GM12801 (cell line): Measurements from ENCODE around the gene SWI5.

Experiments
- TF ChIP-seq, protein P1 (sequence below): IDR thresholded peaks from one replicate; pipeline ENCODE4 v1.5.1; 2011; ENCODE audit warnings: control low read depth; ENCODE audit not compliant: insufficient read length; ENCODE audit errors: extremely low read depth

Gene SWI5

DNA sequence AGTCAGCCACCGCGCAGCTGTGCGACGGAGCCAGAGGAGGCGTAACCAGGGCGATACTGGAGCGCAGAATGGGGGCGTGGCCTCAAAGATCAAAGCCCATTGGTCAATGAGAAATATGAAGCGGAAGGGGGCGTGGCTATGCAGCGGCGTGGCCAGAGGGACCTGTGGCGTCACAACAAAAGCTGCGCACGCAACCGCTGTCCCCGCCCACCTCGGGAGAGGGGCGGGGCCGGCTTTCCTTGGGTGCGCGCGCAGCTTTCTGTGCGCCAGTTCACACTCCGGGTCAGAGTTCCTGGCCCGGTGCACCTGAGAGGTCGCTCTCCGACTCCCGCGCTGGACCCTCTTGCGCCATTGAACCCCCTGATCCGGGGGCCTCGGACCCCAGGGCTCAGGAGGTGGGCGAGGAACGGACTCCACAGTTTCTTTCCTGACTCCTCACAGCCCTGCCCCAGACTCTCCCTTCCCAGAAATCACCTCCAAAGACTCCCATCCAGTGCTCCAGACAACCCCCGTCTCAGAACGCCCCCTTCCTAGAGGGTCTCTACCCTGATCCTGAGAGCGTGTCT is at the start of gene SWI5:
TSS of gene SWI5 (plus strand) at position 269 of the 566 bp plus-strand sequence.
- TF ChIP-seq, protein P1, sequence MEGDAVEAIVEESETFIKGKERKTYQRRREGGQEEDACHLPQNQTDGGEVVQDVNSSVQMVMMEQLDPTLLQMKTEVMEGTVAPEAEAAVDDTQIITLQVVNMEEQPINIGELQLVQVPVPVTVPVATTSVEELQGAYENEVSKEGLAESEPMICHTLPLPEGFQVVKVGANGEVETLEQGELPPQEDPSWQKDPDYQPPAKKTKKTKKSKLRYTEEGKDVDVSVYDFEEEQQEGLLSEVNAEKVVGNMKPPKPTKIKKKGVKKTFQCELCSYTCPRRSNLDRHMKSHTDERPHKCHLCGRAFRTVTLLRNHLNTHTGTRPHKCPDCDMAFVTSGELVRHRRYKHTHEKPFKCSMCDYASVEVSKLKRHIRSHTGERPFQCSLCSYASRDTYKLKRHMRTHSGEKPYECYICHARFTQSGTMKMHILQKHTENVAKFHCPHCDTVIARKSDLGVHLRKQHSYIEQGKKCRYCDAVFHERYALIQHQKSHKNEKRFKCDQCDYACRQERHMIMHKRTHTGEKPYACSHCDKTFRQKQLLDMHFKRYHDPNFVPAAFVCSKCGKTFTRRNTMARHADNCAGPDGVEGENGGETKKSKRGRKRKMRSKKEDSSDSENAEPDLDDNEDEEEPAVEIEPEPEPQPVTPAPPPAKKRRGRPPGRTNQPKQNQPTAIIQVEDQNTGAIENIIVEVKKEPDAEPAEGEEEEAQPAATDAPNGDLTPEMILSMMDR, result no peak

DNA sequence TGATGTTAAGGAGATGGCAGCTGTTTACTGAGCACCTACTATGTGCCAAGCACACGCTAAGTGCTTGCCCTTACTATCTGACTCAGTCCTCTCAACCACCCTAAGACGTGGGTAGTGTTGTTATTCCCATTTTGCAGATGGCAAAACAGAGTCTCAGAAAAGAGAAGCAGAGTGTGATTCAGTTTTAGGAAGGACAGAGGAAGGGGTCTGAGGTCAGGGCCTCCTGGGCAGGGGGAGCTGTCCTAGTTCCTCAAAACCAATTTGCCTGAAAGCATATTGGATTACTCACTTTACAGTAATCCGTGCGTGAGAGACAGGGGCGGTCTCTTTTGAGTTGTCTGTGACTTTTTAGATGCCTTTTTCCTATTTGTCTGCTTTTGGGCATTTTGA is 49.7 kb upstream of the SWI5 start:
- TF ChIP-seq, protein P1, result no peak

DNA sequence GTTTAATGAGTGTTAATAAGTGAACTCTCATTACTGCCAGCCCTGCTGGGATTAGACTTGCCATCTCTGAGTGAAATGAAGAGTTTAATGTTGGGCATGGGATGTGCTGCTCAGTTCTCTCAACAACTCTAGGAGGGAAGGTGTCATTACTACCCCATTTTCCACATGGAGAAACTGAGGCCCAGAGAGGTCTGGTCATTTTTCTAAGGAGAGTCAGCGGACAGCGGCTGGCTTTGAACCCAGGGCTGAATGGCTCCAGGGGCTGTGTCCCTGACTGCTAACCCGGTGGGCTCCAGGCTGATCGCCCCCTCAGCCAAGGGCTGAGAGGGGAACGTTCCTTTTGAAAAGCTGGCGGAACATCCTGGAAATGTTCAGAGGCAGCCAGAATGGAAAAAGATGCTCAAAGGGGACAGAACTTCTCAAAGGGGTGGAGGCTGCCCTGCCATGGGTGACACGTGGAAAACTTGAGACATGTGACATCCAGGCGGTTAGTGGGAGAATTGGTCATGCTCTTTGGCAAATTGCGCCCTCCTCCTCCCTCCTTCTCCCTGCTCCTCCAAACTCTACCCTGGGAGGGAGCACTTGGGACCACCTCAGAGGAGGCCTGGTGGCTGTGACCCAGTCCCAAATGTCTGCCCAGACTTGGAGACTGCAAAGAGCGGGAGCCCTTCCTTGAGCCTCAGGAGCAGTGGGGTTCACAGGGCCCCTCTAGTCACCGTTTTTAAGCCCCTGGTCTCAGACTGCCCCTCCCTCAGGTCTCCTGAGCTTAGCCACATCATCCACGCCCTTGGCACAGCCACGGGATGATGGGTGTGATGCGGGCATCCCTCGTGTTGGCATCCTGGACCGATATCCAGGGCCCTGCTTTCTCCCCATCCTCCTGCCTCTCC is 44.2 kb upstream of the SWI5 start:
- TF ChIP-seq, protein P1, result no peak

DNA sequence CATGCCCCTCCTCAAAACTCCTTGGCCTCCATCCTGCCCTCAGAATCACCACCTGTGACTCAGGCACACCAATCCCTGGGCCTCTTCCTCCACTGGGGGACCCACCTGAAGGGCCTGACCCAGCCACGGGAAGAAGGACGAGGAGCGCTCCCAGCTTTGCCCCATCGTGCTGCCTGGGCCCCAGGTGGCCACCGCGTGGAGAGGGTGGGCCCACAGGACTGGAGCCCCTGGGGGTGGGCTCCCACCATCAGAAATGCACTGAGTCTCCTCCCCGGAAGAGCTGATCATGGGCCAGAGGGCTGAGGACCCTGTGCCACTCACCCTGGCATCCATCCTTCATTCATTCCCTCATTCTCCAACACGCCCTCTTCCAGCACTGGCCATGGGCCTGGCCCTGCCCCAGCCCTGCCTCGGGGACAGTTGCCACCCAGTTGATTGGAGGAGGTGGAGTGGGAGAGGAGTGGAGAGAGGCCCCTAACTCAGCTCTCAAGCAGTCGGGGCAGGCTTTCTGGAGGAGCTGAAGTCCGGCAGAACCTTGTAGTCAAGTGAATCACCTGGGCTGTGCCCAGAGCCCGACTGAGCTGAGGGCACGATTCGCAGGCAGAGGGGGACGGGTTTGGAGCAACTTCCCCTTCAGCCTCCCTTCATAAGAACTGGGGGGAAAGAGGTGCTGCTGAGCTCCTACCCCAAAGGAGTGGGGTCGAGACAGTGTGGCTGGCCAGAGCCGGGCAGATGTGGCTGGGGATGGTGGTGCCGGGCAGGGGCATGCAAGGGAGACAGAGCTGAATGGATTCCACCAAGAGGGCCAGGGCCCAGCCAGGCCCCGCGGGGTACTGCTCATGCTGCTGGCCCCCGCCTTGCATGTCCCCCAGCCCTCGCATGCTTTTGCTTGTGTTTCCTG is 43.3 kb upstream of the SWI5 start:
- TF ChIP-seq, protein P1, result no peak

DNA sequence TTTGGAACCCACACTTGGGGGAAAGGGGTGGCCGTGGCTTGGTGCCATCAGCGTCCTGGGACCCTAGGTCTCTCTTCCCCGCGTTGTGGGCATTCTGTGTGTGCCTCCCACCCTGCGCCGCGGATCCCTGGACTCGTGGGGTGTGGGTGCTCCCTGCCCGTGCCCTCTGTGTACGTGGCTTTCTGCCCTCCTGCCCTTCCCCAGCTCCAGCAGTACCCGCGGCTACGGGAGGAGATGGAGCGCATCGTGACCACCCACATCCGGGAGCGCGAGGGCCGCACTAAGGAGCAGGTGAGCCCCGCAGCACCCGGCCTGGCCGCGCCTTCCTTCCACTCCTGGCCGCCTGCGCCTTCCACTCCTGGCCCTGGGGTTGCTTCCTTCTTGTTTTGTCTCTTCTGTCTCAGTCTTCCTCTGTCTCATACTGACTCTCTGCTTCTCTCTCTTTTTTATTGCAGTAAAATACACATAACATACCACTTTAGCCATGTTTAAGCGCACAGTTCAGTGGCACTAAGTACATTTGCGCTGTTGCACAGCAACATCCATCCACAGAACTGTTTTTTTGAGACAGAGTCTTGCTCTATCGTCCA is 42.2 kb upstream of the SWI5 start:
- TF ChIP-seq, protein P1, result no peak

DNA sequence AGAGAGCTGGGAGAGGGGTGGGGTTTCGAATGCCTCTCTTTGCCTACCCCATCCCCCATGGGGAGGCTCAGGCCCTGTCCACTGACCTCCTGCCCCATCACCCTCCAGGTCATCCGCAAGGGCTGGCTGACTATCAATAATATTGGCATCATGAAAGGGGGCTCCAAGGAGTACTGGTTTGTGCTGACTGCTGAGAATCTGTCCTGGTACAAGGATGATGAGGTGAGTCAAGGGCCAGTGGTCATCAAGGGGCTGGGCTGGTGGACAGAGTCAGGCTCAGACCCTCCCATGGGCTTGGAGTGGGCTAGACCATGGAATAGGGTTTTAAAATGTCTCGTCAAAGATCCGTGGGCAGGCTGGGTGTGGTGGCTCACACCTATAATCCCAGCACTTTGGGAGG is 34.0 kb upstream of the SWI5 start:
- TF ChIP-seq, protein P1, result no peak

DNA sequence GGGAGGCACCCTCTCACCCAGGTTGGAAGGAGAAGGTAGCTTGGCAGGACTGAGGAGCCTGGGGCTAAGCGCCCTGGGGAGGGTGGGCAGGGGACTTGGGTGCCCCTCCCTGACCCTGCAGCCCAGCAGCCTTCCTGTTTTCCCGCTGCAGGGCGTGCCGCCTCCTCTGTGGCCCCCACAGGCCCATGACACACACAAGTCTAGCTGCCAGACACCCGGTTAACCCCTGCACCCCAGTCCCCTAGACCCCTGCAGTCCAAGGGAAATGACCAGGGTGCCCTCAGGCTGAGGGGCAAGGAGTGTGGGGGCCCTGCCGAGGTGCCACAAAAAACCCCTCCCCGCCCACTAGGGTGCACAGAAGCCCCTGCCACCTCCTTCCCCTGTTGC is 33.3 kb upstream of the SWI5 start:
- TF ChIP-seq, protein P1, result no peak
